ENCODE results near the gene ASTN2.

The ASTN2 gene

DNA sequence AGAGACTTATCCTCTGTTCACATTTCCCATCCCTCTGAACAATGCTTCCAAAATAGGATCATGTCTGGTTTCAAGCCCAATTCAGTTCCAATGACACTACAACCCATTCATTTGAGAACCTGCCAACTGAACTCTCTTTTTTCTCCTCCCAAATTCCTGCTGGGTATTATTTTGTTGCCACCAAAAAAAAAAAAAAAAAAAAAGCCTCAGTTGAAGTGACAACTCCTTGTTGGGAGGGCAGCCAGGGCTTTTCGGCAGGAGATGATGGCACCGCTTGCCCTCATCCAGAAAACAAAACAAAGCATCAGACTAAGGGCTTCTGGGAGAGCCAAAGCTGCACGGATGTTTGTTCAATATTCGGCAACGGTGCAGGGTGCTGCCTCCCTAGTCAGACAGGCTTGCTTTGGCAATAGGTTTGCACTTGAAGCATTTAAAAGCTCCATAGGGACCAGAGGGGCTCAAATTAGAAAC, 758.3 kb downstream of the ASTN2 start:
- H3K36me3 ChIP-seq (ENCODE audit: insufficient read depth) = no peaks in the 10 kb centered on the region
- no peak overlapping the region for H3K4me3 ChIP-seq (IDR thresholded peaks at IDR 0.05; ENCODE audit: insufficient read depth, low read depth, low read length)
- no peaks in the 10 kb centered on the region for H3K4me1 ChIP-seq (ENCODE audit: low read depth, poor library complexity, severe bottlenecking)
- no peak overlapping the region for H3K27ac ChIP-seq
- H2AFZ ChIP-seq (ENCODE audit: low read depth) = no peak overlapping the region
- H4K20me1 ChIP-seq (ENCODE audit: insufficient read depth) = no peaks in the 10 kb centered on the region
- H3K9ac ChIP-seq = no peak overlapping the region
- no peaks in the 10 kb centered on the region for H3K27me3 ChIP-seq (ENCODE audit: insufficient read depth, low read depth)
- H3K79me2 ChIP-seq (ENCODE audit: insufficient read depth, low read depth) = no peaks in the 10 kb centered on the region
- no peak for TF ChIP-seq CTCF (conservative IDR thresholded peaks at IDR 0.05; ENCODE audit: low read depth, low read length)
- H3K4me2 ChIP-seq = no peak overlapping the region

- no peaks in the 10 kb centered on the region for H4K20me1 ChIP-seq (ENCODE audit: insufficient read depth)
These were observed 760.9 kb downstream of the ASTN2 start for GRCh38 chr9:116654059-116654355.

GRCh38 chr9:116653348-116654058, 761.4 kb downstream of the ASTN2 start:
- Histone ChIP-seq H3K79me2 (ENCODE audit: insufficient read depth, low read depth) (no peaks in the 10 kb centered on the region), H3K27me3 (ENCODE audit: insufficient read depth, low read depth) (no peaks in the 10 kb centered on the region), H3K4me2 (no peak overlapping the region), H3K9ac (no peak overlapping the region), H3K4me1 (ENCODE audit: low read depth, poor library complexity, severe bottlenecking) (no peaks in the 10 kb centered on the region), H3K4me3 (IDR thresholded peaks at IDR 0.05; ENCODE audit: insufficient read depth, low read depth, low read length) (no peak overlapping the region), H4K20me1 (ENCODE audit: insufficient read depth) (no peaks in the 10 kb centered on the region), H3K36me3 (ENCODE audit: insufficient read depth) (no peaks in the 10 kb centered on the region), H3K27ac (no peak overlapping the region), H2AFZ (ENCODE audit: low read depth) (no peak overlapping the region)
- no peak for TF ChIP-seq CTCF (conservative IDR thresholded peaks at IDR 0.05; ENCODE audit: low read depth, low read length)

More at GRCh38 chr9:116654059-116654355, 760.9 kb downstream of the ASTN2 start:
- Histone ChIP-seq H3K36me3 (ENCODE audit: insufficient read depth) (no peaks in the 10 kb centered on the region), H3K4me1 (ENCODE audit: low read depth, poor library complexity, severe bottlenecking) (no peaks in the 10 kb centered on the region), H3K4me3 (IDR thresholded peaks at IDR 0.05; ENCODE audit: insufficient read depth, low read depth, low read length) (no peak overlapping the region), H3K79me2 (ENCODE audit: insufficient read depth, low read depth) (no peaks in the 10 kb centered on the region), H2AFZ (ENCODE audit: low read depth) (no peak overlapping the region), H3K27ac (no peak overlapping the region), H3K9ac (no peak overlapping the region), H3K27me3 (ENCODE audit: insufficient read depth, low read depth) (no peaks in the 10 kb centered on the region), H3K4me2 (no peak overlapping the region)
- TF ChIP-seq CTCF (conservative IDR thresholded peaks at IDR 0.05; ENCODE audit: low read depth, low read length) = no peak

GRCh38 chr9:116647515-116647809, 767.4 kb downstream of the ASTN2 start:
- Histone ChIP-seq H3K27ac (no peak overlapping the region), H3K4me1 (ENCODE audit: low read depth, poor library complexity, severe bottlenecking) (no peaks in the 10 kb centered on the region), H3K4me3 (IDR thresholded peaks at IDR 0.05; ENCODE audit: insufficient read depth, low read depth, low read length) (no peak overlapping the region), H4K20me1 (ENCODE audit: insufficient read depth) (no peaks in the 10 kb centered on the region), H3K4me2 (no peak overlapping the region), H2AFZ (ENCODE audit: low read depth) (no peak overlapping the region), H3K27me3 (ENCODE audit: insufficient read depth, low read depth) (no peaks in the 10 kb centered on the region), H3K79me2 (ENCODE audit: insufficient read depth, low read depth) (no peaks in the 10 kb centered on the region), H3K36me3 (ENCODE audit: insufficient read depth) (no peaks in the 10 kb centered on the region), H3K9ac (no peak overlapping the region)
- TF ChIP-seq CTCF (conservative IDR thresholded peaks at IDR 0.05; ENCODE audit: low read depth, low read length) = peak; percentile 5; the same call in 1 of the 2 replicates
